HG03196 (cell line): ENCODE results near the gene SELE.

ENCODE experiments used
- ATAC-seq: cut with Tn5 transposase; IDR thresholded peaks from one replicate; pipeline ENCODE4 v1.9.1; 2021; ENCODE audit not compliant: unreplicated experiment

Gene SELE, protein sequence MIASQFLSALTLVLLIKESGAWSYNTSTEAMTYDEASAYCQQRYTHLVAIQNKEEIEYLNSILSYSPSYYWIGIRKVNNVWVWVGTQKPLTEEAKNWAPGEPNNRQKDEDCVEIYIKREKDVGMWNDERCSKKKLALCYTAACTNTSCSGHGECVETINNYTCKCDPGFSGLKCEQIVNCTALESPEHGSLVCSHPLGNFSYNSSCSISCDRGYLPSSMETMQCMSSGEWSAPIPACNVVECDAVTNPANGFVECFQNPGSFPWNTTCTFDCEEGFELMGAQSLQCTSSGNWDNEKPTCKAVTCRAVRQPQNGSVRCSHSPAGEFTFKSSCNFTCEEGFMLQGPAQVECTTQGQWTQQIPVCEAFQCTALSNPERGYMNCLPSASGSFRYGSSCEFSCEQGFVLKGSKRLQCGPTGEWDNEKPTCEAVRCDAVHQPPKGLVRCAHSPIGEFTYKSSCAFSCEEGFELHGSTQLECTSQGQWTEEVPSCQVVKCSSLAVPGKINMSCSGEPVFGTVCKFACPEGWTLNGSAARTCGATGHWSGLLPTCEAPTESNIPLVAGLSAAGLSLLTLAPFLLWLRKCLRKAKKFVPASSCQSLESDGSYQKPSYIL

DNA sequence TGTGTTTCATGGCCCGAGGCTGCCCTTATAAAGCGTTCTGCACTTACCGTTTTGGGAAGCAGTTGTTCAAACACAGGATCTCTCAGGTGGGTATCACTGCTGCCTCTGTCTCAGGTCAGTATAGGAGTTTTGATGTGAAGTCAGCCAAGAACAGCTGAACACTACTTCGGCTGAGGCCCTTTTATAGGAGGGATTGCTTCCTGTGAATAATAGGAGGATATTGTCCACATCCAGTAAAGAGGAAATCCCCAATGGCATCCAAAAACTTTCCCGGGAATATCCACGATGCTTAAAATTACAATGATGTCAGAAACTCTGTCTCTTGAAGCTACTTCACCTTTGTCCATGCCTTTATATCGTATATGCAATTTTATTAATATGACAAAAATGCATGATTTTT lies at the start of gene SELE:
Gene SELE (minus strand): TSS at position 156 of the 400 bp plus-strand sequence. CDS start 467 bp downstream, outside the sequence.
- ATAC-seq = no peak

DNA sequence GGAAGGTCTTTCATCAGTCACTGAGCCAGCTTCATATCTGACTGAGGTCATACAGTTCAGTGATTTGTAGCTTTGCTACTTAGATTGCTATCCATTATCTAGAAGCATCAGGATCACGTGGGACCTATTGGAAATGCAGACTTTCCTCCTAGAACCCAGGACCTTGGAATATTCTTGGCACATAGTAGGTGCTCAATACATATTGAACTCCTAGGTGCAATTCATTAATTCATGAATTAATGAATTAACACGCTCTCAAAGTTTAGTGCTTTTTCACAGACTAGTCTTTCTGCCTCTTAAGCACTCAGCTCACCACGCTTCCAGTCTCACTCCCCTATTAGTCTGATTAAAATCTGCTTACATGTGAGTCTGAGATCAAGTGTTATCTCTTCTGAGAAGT lies 48.7 kb upstream of the SELE start:
- no peak for ATAC-seq

DNA sequence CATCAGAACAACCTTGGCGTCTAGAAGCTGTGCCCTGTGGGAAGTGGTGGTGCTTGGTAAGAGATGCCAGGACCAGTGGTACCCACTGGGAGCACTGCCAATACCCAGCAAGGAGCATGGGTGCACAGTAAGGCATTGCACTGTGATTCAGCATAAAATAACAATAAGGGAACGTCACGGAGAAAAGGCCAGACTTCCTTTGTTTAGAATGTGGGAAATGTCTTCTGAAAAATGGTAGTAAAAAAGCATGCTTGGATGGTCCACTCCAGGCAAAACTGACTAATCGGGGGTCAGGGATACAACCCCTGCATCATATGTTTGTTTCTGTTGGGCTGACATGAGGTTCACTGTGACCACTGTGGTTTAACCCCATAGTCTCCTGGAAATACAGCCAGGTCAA lies 46.1 kb upstream of the SELE start:
- ATAC-seq = no peak

DNA sequence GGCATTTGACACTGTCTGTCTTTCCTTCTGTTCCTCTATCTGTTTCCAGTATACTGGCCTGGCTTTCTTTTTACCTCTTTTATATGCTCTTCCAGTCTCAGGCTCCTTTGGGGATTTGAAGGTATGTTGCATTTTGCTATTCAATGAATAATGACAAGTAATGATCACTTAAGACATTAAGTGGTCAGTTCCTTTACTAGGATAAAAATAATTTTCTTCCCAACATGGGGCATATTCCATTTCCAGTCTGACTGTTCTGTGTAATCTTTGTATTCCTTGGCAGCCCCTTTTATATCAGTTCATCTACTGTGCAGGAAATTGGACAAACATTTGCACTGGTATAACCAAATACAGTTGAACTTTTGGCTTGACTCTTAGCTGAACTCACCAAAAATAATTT lies 45.3 kb upstream of the SELE start:
- ATAC-seq = no peak

DNA sequence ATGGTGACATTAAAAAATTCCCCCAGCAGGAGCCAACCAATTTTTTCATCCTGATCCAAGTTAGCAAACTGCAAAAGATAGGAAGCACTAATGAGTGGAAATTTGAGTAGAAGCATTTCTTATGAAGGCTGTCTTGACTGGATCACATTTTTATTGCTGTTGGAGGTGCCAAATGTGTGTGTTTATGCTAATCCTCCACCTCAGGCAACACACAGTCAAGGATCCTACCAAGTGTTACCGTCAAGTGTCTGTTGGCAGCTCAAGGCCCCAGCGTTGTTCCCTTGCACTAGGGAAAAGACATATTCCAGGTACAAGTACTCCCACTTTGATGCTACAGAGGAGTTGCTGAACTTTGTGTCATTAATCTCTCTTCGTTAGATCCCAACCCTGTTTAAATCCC lies 42.6 kb upstream of the SELE start:
- no peak for ATAC-seq

DNA sequence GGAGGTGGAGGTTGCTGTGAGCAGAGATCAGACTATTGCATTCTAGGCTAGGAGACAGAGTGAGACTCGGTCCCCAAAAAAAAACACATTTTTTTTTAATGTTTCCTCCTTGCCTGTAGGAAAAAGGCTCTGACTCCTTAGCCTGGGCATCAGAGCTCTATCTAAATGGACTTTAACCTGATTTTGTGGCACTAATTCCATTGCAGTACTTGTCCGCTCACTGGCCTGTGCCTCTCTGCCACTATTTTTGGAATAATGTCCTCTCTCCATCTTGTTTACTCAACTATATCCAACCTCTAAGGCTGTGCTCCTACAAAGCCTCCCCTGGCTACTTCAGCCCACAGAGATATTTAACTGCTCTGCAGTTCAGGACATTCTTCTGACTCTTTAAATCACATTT lies 34.3 kb upstream of the SELE start:
- ATAC-seq = no peak

DNA sequence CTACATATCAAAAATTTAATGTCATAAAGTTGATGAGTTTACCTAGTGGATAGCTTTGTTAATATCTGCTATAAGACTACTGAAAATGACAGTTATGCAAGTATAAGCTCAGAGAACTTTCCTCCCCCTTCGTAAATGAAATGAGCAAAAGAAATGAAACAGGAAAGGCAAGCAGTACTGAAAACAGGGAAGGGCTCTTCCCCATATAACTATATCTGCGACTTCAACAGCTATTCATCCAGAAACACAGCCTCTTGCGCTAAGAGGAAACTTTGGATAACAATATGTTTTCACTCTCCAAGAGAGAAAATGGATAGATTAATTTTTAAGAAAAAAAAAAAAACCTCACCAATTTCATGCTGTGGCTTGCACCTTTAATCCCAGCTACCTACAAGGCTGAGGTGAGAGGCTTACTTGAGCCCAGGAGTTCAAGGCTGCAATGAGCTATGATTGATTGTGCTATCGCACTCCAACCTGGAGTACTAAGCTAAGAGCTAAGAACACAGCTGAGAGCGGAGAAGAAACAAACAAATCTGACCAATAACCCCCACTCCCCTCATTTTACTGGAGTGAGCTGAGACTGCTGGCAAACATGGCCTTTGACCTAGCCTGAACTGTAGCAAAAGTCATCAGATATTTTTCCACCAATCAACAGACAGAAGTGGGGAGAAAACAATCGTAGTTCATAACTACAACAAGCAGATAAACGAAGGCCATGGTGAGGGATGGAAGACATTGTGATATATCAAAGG lies 31.9 kb upstream of the SELE start:
- ATAC-seq = no peak

DNA sequence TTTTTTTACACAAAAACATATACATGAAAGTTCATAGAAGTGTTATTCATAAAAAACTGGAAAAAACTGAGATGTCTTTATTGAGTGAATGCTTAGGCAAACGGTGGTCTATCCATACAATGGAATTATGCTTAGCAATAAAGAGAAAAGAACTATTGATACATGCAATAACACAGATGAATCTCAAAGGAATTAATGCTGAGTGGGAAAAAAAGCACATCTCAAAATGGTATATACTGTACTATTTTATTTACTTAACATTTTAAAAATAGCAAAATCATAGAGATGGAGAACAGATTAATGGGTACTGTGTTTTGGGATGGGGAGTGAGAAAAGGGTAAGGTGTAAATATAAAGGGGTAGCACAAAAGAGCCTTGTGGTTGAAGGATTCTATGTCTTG lies 31.0 kb upstream of the SELE start:
- no peak for ATAC-seq

DNA sequence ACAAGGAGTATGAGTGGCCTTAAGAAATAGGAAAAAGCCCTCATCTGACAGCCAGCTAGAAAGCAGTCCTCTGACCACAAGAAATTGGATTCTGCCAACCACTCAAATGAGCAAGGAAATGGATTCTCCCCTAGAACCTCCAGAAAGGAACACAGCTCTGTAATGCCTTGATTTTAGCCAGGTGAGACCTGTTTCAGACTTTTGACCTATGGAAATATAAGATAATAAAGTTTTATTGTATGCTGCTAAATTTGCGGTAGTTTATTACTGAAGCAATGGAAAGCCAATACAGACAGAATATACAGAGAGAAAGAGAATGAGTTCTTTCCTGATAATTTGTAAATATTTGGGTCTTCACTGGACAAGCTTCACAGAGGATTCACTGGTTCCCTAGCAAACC lies 28.8 kb upstream of the SELE start:
- no peak for ATAC-seq

DNA sequence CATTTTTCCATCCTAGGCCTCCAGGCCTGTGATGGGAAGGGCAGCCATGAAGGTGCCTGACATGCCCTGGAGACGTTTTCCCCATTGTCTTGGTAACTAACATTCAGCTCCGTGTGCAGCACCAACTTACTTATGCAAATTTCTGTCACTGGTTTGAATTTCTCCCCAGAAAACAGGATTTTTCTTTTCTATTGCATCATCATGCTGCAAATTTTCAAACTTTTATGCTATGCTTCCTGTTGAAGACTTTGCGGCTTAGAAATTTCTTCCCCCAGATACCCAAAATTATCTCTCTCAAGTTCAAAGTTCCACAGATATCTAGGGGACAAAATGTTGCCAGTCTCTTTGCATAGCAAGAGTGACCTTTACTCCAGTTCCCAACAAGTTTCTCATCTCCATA lies 25.2 kb upstream of the SELE start:
- ATAC-seq = no peak

DNA sequence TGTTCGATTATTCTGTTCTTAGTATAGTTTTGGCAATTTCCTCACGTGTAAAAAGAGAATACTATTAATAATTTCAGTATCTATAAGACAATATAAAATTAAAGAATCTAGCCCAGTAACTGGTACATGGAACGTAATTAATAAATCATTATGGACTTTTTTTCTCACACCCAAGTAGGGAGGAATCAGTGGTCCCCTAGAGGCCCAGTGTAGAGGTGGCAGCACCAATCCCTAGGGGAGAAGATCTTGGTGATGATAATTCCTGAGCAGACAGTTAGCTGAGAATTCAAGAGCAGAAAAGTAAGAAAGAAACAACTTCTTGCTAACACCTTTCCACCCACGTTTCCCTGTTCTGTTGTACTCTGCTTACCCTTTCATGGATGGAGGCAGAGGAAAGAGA lies 19.7 kb upstream of the SELE start:
- ATAC-seq = no peak

DNA sequence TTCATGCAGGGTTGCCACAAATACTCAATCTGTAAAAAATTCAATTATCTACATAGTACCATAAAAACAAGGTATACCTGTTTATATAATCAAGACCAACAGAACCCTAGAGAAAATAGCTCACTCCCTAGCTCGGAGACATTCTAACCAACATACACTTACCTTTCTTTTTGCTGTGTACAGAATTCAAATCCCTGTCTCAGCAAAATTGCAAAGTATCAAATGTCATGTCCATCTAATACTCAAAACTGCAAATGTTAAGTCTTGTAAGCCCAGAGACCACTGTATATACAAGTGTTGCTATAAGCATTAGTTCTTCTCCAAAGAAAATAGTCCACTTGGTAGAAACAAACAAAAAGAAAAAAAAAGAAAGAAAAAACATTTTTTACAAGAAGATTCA lies 16.2 kb upstream of the SELE start:
- no peak for ATAC-seq

DNA sequence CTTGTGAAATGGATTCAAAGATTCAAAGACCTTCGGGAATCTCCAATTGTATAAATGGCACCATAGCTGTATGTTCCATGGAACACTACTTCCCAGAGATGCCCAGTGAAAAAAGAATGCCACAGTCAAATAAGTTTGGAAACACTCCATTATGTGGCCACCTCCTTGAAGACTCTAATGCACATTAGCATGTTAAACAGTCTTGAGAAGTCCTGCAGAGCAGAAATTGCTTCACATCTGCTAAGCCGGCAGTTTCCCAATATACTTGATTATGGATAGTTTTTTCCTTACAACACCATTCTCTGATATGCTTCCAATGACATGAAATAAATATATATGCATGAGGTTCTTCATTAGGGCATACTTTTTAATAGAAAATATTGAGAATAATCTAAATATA lies 12.7 kb upstream of the SELE start:
- ATAC-seq = no peak

DNA sequence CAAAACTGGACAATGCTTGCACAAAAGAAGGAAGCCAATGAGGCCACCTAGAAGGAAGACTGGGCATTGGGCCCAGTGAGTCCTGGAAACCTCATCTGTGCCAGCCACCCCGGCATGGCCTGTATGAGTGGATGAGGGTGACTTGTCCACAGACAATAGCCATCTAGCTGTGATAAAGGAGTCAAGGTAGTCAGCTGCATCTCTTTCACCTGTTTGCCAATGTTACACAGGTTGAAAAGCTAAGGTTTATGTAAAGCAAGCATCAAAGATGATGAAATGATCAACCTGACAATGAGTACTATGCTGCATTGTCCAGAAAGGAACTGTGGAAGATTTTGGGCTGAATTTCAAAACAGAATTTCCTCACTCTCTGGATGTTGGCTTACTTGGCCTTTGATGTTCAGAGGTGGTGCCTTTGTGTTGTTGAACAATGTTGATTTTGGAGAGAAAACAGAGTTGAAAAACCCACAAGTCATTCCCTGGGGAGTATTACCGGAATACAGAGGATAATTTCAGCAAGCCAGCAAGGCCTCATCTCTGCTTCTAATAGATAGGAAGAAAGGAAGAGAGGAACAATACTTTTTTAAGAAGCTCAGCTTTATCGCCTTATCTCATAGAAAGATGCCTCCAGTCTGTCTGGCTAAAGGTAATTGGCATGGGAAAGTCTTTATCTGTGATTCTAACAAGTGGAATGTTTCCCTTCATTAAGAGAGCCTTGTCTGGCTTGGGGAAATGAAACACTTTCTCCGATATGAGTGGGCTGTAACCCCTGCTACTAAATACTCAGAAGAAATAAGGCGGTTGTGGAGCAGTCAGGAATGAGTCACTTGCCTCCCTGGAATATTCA lies 11.4 kb upstream of the SELE start:
- ATAC-seq = no peak

DNA sequence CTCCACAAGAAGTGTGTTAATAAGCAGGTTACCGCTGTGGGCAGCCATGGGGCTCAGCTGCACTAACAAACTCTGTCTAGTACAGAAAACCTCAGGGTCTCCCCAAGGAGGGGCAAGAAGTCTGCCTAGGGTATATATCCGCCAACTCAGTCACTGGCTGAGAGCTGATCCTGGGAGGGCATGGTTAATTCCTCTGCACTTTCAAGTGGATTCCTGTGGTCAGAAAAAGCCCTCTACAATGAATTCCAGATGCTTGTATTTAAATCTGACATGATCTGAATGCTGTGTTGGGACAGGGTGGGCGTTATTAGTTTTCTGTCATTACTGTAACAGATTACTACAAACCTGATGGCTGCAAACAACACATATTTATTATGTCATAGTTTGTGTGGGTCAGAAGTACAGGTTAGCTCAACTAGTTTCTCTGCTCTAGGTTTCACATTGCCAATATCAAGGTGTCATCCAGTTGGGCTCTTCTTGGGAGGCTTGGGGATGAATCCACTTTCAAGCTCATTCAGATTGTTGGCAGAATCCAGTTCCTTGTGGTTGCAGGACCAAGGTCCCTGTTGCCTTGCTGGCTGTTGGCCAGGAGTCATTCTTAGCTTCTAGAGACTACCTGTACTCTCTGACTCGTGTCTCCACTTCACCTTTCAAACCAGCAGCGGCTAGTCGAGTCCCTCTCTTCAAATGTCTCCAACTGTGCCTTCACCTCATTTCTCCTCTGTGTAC lies 8.0 kb upstream of the SELE start:
- no peak for ATAC-seq

DNA sequence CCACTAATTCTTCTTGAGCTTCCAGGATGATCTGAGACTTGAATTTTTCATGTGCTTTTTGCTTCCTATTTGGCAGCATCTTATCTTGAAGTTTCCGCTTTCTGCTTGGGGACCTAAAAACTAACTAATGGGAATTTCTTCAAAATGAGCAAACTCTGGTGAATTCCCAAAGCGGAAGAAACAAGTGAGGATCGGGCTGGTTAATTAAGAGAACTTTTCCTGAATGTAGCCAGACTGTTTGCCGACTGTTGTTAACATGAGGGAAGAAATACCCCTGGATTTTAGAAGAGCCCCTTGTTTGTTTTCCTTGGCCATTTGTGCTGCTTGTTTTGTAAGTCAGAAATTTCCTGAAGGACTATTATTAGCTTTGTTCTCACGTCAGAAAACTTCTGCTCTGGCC lies 6.1 kb upstream of the SELE start:
- ATAC-seq = no peak

DNA sequence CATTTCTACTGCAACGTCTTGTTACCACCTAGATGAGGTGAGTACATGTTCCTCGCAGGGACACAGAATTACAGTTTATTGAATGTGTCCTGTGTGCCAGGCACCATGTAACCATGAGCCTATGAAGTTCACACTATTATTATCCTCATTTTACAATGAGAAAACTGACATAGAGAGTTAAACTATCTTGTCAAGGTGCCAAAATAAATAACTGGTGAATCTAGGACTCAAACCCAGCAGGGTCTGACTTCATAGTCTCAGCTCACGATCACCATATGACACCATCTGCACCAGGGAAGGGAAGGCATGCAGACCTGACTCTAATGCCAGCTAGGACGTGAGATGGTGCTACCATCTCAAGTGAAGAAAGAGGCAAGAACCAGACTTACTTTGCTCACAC lies 2.4 kb downstream of the SELE start:
- no peak for ATAC-seq

DNA sequence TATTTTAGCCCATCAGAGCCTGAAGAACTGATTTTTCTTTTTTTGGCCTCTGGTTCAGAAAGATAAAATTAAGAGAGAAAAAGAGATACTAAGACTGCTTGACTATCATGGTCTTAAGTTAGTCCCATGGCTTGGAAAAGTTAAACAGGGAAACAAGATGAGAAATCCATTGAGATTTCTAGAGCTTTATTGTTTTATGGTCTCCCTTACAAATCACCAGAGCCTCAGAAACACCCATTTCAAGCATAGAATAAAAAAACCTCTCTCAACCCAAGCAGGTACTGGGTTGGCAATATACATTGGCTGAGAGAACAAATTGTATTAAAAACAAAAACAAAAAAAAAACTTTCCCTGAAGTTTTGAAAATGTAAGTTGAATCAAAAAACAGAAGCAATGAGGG lies 3.9 kb downstream of the SELE start:
- no peak for ATAC-seq

DNA sequence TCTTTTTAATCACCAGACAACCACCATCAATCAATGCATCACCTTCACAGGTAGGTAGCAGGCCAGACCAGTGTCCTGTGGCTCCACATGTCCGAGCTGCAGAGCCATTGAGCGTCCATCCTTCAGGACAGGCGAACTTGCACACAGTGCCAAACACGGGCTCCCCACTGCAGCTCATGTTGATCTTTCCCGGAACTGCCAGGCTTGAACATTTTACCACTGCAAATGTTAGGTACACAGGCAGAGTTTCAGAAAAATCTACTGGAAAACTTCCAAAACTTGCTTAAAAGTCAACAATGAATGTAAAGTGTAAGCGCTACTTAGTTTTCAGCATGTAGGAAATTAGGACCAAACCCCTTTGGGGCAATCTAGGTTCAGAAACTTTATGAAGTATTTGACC lies 6.6 kb downstream of the SELE start:
- no peak for ATAC-seq

DNA sequence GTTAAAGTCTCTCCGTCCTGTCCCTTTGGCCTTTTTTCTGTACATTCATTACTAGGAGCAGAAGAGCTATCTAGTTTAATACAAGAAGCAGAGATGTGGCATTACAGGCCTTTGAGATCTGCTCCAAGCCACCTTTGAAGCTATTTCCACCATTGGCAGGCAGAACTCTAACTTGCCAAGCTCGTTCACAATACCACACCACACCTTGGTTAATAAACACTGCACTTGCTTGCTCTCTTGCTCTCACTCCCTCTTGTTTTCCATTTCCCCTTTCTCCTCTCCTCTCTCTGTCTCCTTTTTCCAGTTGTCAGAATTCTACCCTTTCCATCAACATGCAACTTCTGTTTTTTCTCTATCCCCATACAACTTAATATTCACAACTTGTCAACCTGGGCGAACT lies 7.0 kb downstream of the SELE start:
- no peak for ATAC-seq

DNA sequence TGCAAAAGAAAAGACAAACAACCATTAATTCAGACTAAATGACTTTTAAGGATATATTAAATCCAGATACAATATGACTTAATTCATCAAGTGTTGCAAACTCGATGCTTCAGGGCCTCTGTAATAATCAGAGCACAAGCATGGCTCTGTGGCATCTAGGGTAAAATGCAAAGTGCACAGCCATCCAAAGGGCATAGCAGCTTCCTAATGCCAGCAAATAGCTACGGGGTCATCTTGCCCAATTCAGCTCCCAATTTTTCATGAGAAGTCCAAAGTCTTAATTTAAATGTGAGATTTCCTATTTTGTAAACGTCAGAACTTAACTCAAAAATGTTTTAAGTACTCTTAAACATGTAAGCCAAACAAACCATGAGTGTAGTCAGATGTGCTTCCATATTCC lies 7.9 kb downstream of the SELE start:
- ATAC-seq = no peak
